ENCODE results near the gene STARD9. TPM values are rescaled to one million over a fixed set of nuclear protein-coding genes. Genes with fewer than 3 reads are reported as not detected.

Gene STARD9
- total and polyA plus RNA-seq, 2 experiments from 2014 or later, result 1.8 to 6.2 TPM

GRCh38 chr15:42692536-42692935 lies 117.1 kb downstream of the STARD9 start:
- Mint-ChIP-seq H3K36me3 (ENCODE audit: low read depth) (peaks cover 4% of the 10 kb centered on the region; the same call in 1 of the 3 replicates), H3K27me3 (ENCODE audit: insufficient read depth, low read depth, poor library complexity) (peaks cover 11% of the 10 kb centered on the region), H3K27ac (no peak overlapping the region), H3K4me3 (no peak overlapping the region), H3K9me3 (no peaks in the 10 kb centered on the region), H3K4me1 (no peaks in the 10 kb centered on the region)
- Histone ChIP-seq H4K20me1 (replicated peaks; ENCODE audit: insufficient read depth) (no peaks in the 10 kb centered on the region), H3K27ac (ENCODE audit: low read depth) (no peak overlapping the region), H3K36me3 (ENCODE audit: insufficient read depth) (no peaks in the 10 kb centered on the region), H3K4me3 (no peak overlapping the region), H3K79me2 (replicated peaks; ENCODE audit: insufficient read depth) (no peaks in the 10 kb centered on the region), H3K4me2 (no peak overlapping the region), H3K4me1 (ENCODE audit: insufficient read depth) (no peaks in the 10 kb centered on the region), H3K27me3 (ENCODE audit: insufficient read depth) (no peaks in the 10 kb centered on the region), H3F3A (replicated peaks; ENCODE audit: low read depth) (no peaks in the 10 kb centered on the region), H2AFZ (no peak overlapping the region), H3K9me2 (ENCODE audit: insufficient read depth) (no peaks in the 10 kb centered on the region)
- no peak for TF ChIP-seq ZNF114 (CRISPR knock-in tag; IDR thresholded peaks at IDR 0.05)
- DNase-seq (ENCODE audit: low spot score), result no peak
- ATAC-seq, result no peak

- Histone ChIP-seq H3K4me2 (no peak overlapping the region), H3K9me2 (ENCODE audit: insufficient read depth) (no peaks in the 10 kb centered on the region), H3K27me3 (ENCODE audit: insufficient read depth) (no peaks in the 10 kb centered on the region), H3K4me3 (no peak overlapping the region), H3K79me2 (replicated peaks; ENCODE audit: insufficient read depth) (no peaks in the 10 kb centered on the region), H3K36me3 (ENCODE audit: insufficient read depth) (no peaks in the 10 kb centered on the region), H3K27ac (ENCODE audit: low read depth) (no peak overlapping the region), H2AFZ (no peak overlapping the region), H3K4me1 (ENCODE audit: insufficient read depth) (no peaks in the 10 kb centered on the region), H4K20me1 (replicated peaks; ENCODE audit: insufficient read depth) (no peaks in the 10 kb centered on the region), H3F3A (replicated peaks; ENCODE audit: low read depth) (no peaks in the 10 kb centered on the region)
- no peak overlapping the region for H3K4me3 Mint-ChIP-seq
- peaks cover 11% of the 10 kb centered on the region for H3K27me3 Mint-ChIP-seq (ENCODE audit: insufficient read depth, low read depth, poor library complexity)
- peaks cover 4% of the 10 kb centered on the region; the same call in 1 of the 3 replicates for H3K36me3 Mint-ChIP-seq (ENCODE audit: low read depth)
- H3K4me1 Mint-ChIP-seq, result no peaks in the 10 kb centered on the region
- ATAC-seq, result no peak
- no peak overlapping the region for H3K27ac Mint-ChIP-seq
- TF ChIP-seq ETS1 (IDR thresholded peaks at IDR 0.05) (no peak), CTCF (conservative IDR thresholded peaks at IDR 0.05; ENCODE audit: low read depth in 2 of 2) (no peak), ZNF114 (CRISPR knock-in tag; IDR thresholded peaks at IDR 0.05) (no peak), EZH2phosphoT487 (IDR thresholded peaks at IDR 0.05; ENCODE audit: unreplicated experiment) (no peak), POLR2AphosphoS5 (IDR thresholded peaks at IDR 0.05; ENCODE audit: low read depth) (no peak), ZNF462 (CRISPR knock-in tag; IDR thresholded peaks at IDR 0.05) (no peak), JUNB (IDR thresholded peaks at IDR 0.05; ENCODE audit: unreplicated experiment) (no peak), STAT1 (IDR thresholded peaks at IDR 0.05; ENCODE audit: unreplicated experiment) (no peak)
- H3K9me3 Mint-ChIP-seq, result no peaks in the 10 kb centered on the region
- DNase-seq (ENCODE audit: low spot score), result no peak
Measured at GRCh38 chr15:42692997-42693396, 117.6 kb downstream of the STARD9 start.

Data from GM23338 (cell line).